K562 (cell line): ENCODE data around the gene SERPIND1. TPM values are rescaled to one million over a fixed set of nuclear protein-coding genes. Genes with fewer than 3 reads are reported as not detected.

ENCODE experiments used
- ATAC-seq: fragments of 200-7000 bp; cut with Tn5 transposase; 3 replicates; pipeline ENCODE4 v1.9.1; 2020; ENCODE audit warnings: moderate library complexity
- BruUV-seq: library from RNA; stranded (reverse); fragments of 400-500 nt; replicated peaks from 2 replicates; lab custom pipeline; 2021; lab: Mats Ljungman, UMichigan
- CTCF ChIA-PET: fragments of 300-600 bp; formaldehyde crosslinking; extraction: SDS; loops from one replicate; lab custom pipeline; 2021; ENCODE audit warnings: low intra/inter-chr PET ratio; lab: Yijun Ruan, JAX
- POLR2A ChIA-PET: fragments of 300-600, 350-650 bp; sonication (Branson Sonifier 250); formaldehyde crosslinking; extraction: SDS; loops from one replicate; lab custom pipeline; 2021; ENCODE audit warnings: antibody characterized with exemption, inconsistent platforms; lab: Yijun Ruan, JAX
- DNase-seq, 4 experiments: peaks; one replicate each; pipeline versions ENCODE4 v3.0.0 to v3.0.0-alpha.2; 2011 to 2018; ENCODE audit warnings: low spot score in 3 of 4, mixed read lengths in 3 of 4; ENCODE audit errors: extremely low read depth in 1 of 4
- FAIRE-seq: peaks from 2 replicates; lab custom pipeline; 2011; peaks lifted over from hg19 to GRCh38; lab: Jason Lieb, UNC
- H2AFZ ChIP-seq: 2 replicates; pipeline ENCODE4 v1.6.0; 2011; ENCODE audit warnings: low read depth, low read length, control low read depth, inconsistent platforms
- H3K27ac ChIP-seq: fragments of 200-600 bp; 3 replicates; pipeline ENCODE4 v1.8.0; 2011; ENCODE audit warnings: low read depth, mild to moderate bottlenecking, control low read depth, inconsistent platforms, low read length, moderate library complexity, mixed read lengths; ENCODE audit errors: extremely low read depth
- H3K27me3 ChIP-seq, 2 experiments: fragments of 300-600 bp in 1 of 2; 2 replicates in 1 of 2; 3 replicates in 1 of 2; pipeline versions ENCODE4 v1.6.0 to v1.8.0; 2011; ENCODE audit warnings: inconsistent platforms in 2 of 2, low read length in 2 of 2, mild to moderate bottlenecking in 1 of 2, mixed read lengths in 1 of 2, moderate library complexity in 1 of 2; ENCODE audit not compliant: control insufficient read depth in 2 of 2, insufficient read depth in 2 of 2
- H3K36me3 ChIP-seq: fragments of 300-600 bp; 3 replicates; pipeline ENCODE4 v1.8.0; 2011; ENCODE audit warnings: mild to moderate bottlenecking, low read length, inconsistent platforms; ENCODE audit not compliant: control insufficient read depth, insufficient read depth
- H3K4me1 ChIP-seq, 2 experiments: fragments of 200-600 bp in 1 of 2; replicated peaks in 1 of 2; 2 replicates in 1 of 2; 3 replicates in 1 of 2; pipeline versions ENCODE4 v1.5.1 to v1.8.0; 2011; ENCODE audit warnings: inconsistent platforms in 2 of 2, low read length in 2 of 2, mild to moderate bottlenecking in 1 of 2, mixed read lengths in 1 of 2, moderate library complexity in 1 of 2; ENCODE audit not compliant: control insufficient read depth in 2 of 2, insufficient read depth in 2 of 2
- H3K4me2 ChIP-seq: 2 replicates; pipeline ENCODE4 v1.6.1; 2011; ENCODE audit warnings: low read length, control low read depth, inconsistent platforms, mixed read lengths; ENCODE audit not compliant: insufficient read depth
- H3K4me3 ChIP-seq: fragments of 200-600 bp; sonication (generic), shearing (Covaris generic); 2 replicates; pipeline ENCODE4 v1.5.1; 2016; ENCODE audit warnings: control low read depth, inconsistent platforms
- H3K79me2 ChIP-seq: fragments of 200-600 bp; 3 replicates; pipeline ENCODE4 v1.8.0; 2011; ENCODE audit warnings: low read length, inconsistent platforms; ENCODE audit not compliant: control insufficient read depth, insufficient read depth
- H3K9ac ChIP-seq, 2 experiments: 2 replicates each; pipeline versions ENCODE4 v1.6.0 to v1.6.1; 2011; ENCODE audit warnings: low read depth in 2 of 2, low read length in 2 of 2, control low read depth in 1 of 2, inconsistent platforms in 1 of 2, mild to moderate bottlenecking in 1 of 2, mixed read lengths in 1 of 2; ENCODE audit not compliant: insufficient read depth in 1 of 2
- H3K9me1 ChIP-seq: one replicate; pipeline ENCODE4 v1.6.0; 2011; ENCODE audit warnings: inconsistent platforms, mild to moderate bottlenecking, low read length, moderate library complexity; ENCODE audit not compliant: control insufficient read depth, insufficient read depth
- H3K9me3 ChIP-seq: replicated peaks from 2 replicates; pipeline ENCODE4 v1.5.1; 2011; ENCODE audit warnings: low read depth, low read length, inconsistent platforms; ENCODE audit not compliant: control insufficient read depth, insufficient read depth
- H4K20me1 ChIP-seq: replicated peaks from 2 replicates; pipeline ENCODE4 v1.6.1; 2011; ENCODE audit warnings: low read length, inconsistent platforms, mixed read lengths; ENCODE audit not compliant: control insufficient read depth, insufficient read depth
- FOXP1 ChIP-seq: sonication (generic); formaldehyde crosslinking; IDR thresholded peaks from 2 replicates; pipeline ENCODE4 v1.8.0; 2022; ENCODE audit warnings: mild to moderate bottlenecking, missing genetic modification reagents
- ILF3 ChIP-seq: fragments of 450-650 bp; IDR thresholded peaks from 2 replicates; pipeline ENCODE4 v1.6.1; 2018; ENCODE audit warnings: antibody characterized with exemption, mild to moderate bottlenecking, moderate library complexity, borderline replicate concordance
- NFXL1 ChIP-seq: fragments of 450-650 bp; formaldehyde crosslinking; IDR thresholded peaks from 2 replicates; pipeline ENCODE4 v1.4.0; 2021; ENCODE audit warnings: mild to moderate bottlenecking
- SMAD4 ChIP-seq: fragments of 250-450 bp; sonication (Bioruptor Pico); conservative IDR thresholded peaks from 2 replicates; pipeline ENCODE4 v1.8.0; 2021; ENCODE audit warnings: inconsistent platforms, mild to moderate bottlenecking, moderate library complexity
- SMC3 ChIP-seq: conservative IDR thresholded peaks from 2 replicates; pipeline ENCODE4 v1.6.1; 2011; ENCODE audit warnings: low read depth, low read length, improper control_type of control experiment; ENCODE audit not compliant: insufficient read depth
- ZNF79 ChIP-seq: fragments of 250-450 bp; sonication (Bioruptor Pico); IDR thresholded peaks from 2 replicates; pipeline ENCODE4 v1.4.0; 2020; ENCODE audit warnings: low read depth, mild to moderate bottlenecking, moderate library complexity
- WGBS: fragments of 100-300 bp; shearing (Covaris generic); methylation state at CpG from one replicate; pipeline ENCODE4 v1.1.6; 2016; ENCODE audit warnings: low coverage, mixed read lengths; ENCODE audit not compliant: insufficient coverage; ENCODE audit errors: missing lambda C conversion rate; 5-methylcytosine and 5-hydroxymethylcytosine counted together
- in situ Hi-C: fragments of 300-500 bp; cut with MboI; formaldehyde crosslinking; loops from 4 replicates; pipeline ENCODE4 v1.15.0; 2018; ENCODE audit warnings: inconsistent platforms, mixed read lengths
- intact Hi-C: fragments of 100-400 bp; cut with micrococcal nuclease; formaldehyde crosslinking; loops from 2 replicates; pipeline ENCODE4 v1.14.2; 2022
- polyA plus RNA-seq, 8 experiments: library from polyadenylated mRNA; depleted of rRNA in 4 of 8; stranded (reverse) in 5 of 8; unstranded in 3 of 8; fragments of >200 nt; fragmentation: Nextera tagmentation in 2 of 8; fragmentation: Illumina TruSeq in 1 of 8; extraction: Ambion mirVana in 2 of 8; extraction: Trizol in 1 of 8; gene quantifications; 2 replicates each; pipeline versions ENCODE4 v1.2.1 to v1.2.3, GENCODE V29; 2011 to 2014; ENCODE audit warnings: inconsistent platforms in 1 of 8, missing spikeins in 1 of 8
- total RNA-seq, 7 experiments: library from RNA; depleted of rRNA in 6 of 7; stranded (reverse); fragments of >200 nt in 6 of 7; fragmentation: Illumina TruSeq in 2 of 7; extraction: Trizol in 2 of 7; gene quantifications; 2 replicates each; pipeline versions ENCODE4 v1.2.1 to v1.2.3, GENCODE V29; 2011 to 2021; ENCODE audit warnings: low replicate concordance in 1 of 7
- TF ChIP-seq, protein P1 (sequence below): fragments of 150-350 bp; IDR thresholded peaks from 2 replicates; pipeline ENCODE4 v1.6.1; 2014; ENCODE audit warnings: low read depth, mild to moderate bottlenecking, low read length, borderline replicate concordance
- TF ChIP-seq, protein P2 (sequence below): sonication (generic); formaldehyde crosslinking; IDR thresholded peaks from 2 replicates; pipeline ENCODE4 v1.8.0; 2022; ENCODE audit warnings: mild to moderate bottlenecking, missing genetic modification reagents
- TF ChIP-seq, protein P3 (sequence below): fragments of 250-450 bp; sonication (Bioruptor Pico); IDR thresholded peaks from 2 replicates; pipeline ENCODE4 v1.4.0; 2020; ENCODE audit warnings: mild to moderate bottlenecking, moderate library complexity

Gene SERPIND1
- total and polyA plus RNA-seq, 9 of the 15 experiments (the other 6 are each of a cell fraction or from before 2014, with no cell fraction given): 0.04 to 0.11 (median 0.09) TPM; not detected in 6

DNA sequence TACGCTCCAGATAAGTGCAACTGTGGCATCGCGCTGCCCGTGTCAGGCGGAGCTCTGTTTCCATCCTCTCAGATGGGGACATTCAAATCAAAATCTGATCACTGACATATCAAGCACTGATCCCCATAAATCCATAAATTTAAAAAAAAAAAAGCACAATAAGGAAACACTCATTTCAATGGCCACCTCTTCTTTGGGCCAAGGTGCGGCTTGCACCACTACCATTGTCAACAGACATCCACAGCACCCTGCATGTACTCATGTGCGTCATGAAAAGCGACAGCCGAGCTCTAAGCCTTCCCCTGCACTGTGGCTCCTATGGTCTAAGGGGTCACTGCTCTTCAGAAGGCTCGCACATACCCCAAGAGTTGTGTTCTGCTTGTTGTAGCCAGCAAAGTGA is 26.7 kb upstream of the SERPIND1 start:
- H3K4me3 ChIP-seq: no peak overlapping the region
- ATAC-seq (no peak), FAIRE-seq (no peak), DNase-seq (no peak)
- H3K27me3 ChIP-seq: no peaks in the 10 kb centered on the region
- CTCF ChIA-PET: no interaction called here
- H4K20me1 ChIP-seq: peaks cover 17% of the 10 kb centered on the region
- no peaks in the 10 kb centered on the region for H3K79me2 ChIP-seq
- POLR2A ChIA-PET: interaction anchor here (0.8 to 3.7 kb wide), 8 partner anchors 9 to 308 kb away, joined by 3 to 21 read pairs (median 4); no protein-coding TSS in a partner anchor
- 93% methylated on average over 10 of the region's 10 CpGs for WGBS
- H3K36me3 ChIP-seq: peaks cover 85% of the 10 kb centered on the region; the same call in 2 of the 3 replicates
- peaks cover 4 to 14% of the 10 kb centered on the region in 2 experiments; a peak in 3 of 5 replicates for H3K4me1 ChIP-seq
- no peak overlapping the region for H3K9ac ChIP-seq
- no peaks in the 10 kb centered on the region for H3K9me1 ChIP-seq
- intact Hi-C loops (no loop called here), in situ Hi-C loops (no loop called here)
- no peak overlapping the region for H3K4me2 ChIP-seq
- H3K9me3 ChIP-seq: no peaks in the 10 kb centered on the region
- H3K27ac ChIP-seq: no peak overlapping the region
- no peak overlapping the region for H2AFZ ChIP-seq
- BruUV-seq: no TSS peak
- TF ChIP-seq FOXP1 (CRISPR knock-in tag) (no peak), SMC3 (no peak), SMAD4 (CRISPR knock-in tag) (no peak), NFXL1 (no peak), ILF3 (no peak), ZNF79 (CRISPR knock-in tag) (no peak)
- TF ChIP-seq, protein P1, sequence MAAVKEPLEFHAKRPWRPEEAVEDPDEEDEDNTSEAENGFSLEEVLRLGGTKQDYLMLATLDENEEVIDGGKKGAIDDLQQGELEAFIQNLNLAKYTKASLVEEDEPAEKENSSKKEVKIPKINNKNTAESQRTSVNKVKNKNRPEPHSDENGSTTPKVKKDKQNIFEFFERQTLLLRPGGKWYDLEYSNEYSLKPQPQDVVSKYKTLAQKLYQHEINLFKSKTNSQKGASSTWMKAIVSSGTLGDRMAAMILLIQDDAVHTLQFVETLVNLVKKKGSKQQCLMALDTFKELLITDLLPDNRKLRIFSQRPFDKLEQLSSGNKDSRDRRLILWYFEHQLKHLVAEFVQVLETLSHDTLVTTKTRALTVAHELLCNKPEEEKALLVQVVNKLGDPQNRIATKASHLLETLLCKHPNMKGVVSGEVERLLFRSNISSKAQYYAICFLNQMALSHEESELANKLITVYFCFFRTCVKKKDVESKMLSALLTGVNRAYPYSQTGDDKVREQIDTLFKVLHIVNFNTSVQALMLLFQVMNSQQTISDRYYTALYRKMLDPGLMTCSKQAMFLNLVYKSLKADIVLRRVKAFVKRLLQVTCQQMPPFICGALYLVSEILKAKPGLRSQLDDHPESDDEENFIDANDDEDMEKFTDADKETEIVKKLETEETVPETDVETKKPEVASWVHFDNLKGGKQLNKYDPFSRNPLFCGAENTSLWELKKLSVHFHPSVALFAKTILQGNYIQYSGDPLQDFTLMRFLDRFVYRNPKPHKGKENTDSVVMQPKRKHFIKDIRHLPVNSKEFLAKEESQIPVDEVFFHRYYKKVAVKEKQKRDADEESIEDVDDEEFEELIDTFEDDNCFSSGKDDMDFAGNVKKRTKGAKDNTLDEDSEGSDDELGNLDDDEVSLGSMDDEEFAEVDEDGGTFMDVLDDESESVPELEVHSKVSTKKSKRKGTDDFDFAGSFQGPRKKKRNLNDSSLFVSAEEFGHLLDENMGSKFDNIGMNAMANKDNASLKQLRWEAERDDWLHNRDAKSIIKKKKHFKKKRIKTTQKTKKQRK: no peak
- TF ChIP-seq, protein P2, sequence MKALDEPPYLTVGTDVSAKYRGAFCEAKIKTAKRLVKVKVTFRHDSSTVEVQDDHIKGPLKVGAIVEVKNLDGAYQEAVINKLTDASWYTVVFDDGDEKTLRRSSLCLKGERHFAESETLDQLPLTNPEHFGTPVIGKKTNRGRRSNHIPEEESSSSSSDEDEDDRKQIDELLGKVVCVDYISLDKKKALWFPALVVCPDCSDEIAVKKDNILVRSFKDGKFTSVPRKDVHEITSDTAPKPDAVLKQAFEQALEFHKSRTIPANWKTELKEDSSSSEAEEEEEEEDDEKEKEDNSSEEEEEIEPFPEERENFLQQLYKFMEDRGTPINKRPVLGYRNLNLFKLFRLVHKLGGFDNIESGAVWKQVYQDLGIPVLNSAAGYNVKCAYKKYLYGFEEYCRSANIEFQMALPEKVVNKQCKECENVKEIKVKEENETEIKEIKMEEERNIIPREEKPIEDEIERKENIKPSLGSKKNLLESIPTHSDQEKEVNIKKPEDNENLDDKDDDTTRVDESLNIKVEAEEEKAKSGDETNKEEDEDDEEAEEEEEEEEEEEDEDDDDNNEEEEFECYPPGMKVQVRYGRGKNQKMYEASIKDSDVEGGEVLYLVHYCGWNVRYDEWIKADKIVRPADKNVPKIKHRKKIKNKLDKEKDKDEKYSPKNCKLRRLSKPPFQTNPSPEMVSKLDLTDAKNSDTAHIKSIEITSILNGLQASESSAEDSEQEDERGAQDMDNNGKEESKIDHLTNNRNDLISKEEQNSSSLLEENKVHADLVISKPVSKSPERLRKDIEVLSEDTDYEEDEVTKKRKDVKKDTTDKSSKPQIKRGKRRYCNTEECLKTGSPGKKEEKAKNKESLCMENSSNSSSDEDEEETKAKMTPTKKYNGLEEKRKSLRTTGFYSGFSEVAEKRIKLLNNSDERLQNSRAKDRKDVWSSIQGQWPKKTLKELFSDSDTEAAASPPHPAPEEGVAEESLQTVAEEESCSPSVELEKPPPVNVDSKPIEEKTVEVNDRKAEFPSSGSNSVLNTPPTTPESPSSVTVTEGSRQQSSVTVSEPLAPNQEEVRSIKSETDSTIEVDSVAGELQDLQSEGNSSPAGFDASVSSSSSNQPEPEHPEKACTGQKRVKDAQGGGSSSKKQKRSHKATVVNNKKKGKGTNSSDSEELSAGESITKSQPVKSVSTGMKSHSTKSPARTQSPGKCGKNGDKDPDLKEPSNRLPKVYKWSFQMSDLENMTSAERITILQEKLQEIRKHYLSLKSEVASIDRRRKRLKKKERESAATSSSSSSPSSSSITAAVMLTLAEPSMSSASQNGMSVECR: 0 out of 2 replicates have a peak, but pooled peaks have one; percentile 19
- TF ChIP-seq, protein P3, sequence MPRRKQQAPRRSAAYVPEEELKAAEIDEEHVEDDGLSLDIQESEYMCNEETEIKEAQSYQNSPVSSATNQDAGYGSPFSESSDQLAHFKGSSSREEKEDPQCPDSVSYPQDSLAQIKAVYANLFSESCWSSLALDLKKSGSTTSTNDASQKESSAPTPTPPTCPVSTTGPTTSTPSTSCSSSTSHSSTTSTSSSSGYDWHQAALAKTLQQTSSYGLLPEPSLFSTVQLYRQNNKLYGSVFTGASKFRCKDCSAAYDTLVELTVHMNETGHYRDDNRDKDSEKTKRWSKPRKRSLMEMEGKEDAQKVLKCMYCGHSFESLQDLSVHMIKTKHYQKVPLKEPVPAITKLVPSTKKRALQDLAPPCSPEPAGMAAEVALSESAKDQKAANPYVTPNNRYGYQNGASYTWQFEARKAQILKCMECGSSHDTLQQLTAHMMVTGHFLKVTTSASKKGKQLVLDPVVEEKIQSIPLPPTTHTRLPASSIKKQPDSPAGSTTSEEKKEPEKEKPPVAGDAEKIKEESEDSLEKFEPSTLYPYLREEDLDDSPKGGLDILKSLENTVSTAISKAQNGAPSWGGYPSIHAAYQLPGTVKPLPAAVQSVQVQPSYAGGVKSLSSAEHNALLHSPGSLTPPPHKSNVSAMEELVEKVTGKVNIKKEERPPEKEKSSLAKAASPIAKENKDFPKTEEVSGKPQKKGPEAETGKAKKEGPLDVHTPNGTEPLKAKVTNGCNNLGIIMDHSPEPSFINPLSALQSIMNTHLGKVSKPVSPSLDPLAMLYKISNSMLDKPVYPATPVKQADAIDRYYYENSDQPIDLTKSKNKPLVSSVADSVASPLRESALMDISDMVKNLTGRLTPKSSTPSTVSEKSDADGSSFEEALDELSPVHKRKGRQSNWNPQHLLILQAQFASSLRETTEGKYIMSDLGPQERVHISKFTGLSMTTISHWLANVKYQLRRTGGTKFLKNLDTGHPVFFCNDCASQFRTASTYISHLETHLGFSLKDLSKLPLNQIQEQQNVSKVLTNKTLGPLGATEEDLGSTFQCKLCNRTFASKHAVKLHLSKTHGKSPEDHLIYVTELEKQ (CRISPR knock-in tag): no peak
